Ectodermal cell (in vitro differentiated cells): ENCODE measurements around the gene ZMIZ1.

ENCODE experiments used
- H3K27ac ChIP-seq: 2 replicates; pipeline ENCODE4 v1.7.0; 2013; ENCODE audit warnings: mild to moderate bottlenecking, low read depth, low read length; ENCODE audit not compliant: insufficient read depth, poor library complexity, severe bottlenecking
- H3K27me3 ChIP-seq: 2 replicates; pipeline ENCODE4 v1.7.0; 2013; ENCODE audit warnings: mild to moderate bottlenecking, low read length; ENCODE audit not compliant: insufficient read depth, control insufficient read depth, poor library complexity, severe bottlenecking
- H3K36me3 ChIP-seq: one replicate; pipeline ENCODE4 v1.7.0; 2013; ENCODE audit warnings: low read length; ENCODE audit not compliant: control insufficient read depth, insufficient read depth
- H3K4me1 ChIP-seq: one replicate; pipeline ENCODE4 v1.7.0; 2013; ENCODE audit warnings: low read length; ENCODE audit not compliant: control insufficient read depth, insufficient read depth
- H3K4me3 ChIP-seq: 2 replicates; pipeline ENCODE4 v1.7.0; 2013; ENCODE audit warnings: low read depth, low read length, control low read depth; ENCODE audit not compliant: insufficient read depth
- H3K9me3 ChIP-seq: 2 replicates; pipeline ENCODE4 v1.7.0; 2013; ENCODE audit warnings: mild to moderate bottlenecking, low read length, moderate library complexity; ENCODE audit not compliant: control insufficient read depth
- WGBS, 2 experiments: methylation state at CpG; one replicate each; pipeline ENCODE4 v1.1.7; 2013; ENCODE audit warnings: missing lambda C conversion rate in 2 of 2; 5-methylcytosine and 5-hydroxymethylcytosine counted together

The ZMIZ1 gene

DNA sequence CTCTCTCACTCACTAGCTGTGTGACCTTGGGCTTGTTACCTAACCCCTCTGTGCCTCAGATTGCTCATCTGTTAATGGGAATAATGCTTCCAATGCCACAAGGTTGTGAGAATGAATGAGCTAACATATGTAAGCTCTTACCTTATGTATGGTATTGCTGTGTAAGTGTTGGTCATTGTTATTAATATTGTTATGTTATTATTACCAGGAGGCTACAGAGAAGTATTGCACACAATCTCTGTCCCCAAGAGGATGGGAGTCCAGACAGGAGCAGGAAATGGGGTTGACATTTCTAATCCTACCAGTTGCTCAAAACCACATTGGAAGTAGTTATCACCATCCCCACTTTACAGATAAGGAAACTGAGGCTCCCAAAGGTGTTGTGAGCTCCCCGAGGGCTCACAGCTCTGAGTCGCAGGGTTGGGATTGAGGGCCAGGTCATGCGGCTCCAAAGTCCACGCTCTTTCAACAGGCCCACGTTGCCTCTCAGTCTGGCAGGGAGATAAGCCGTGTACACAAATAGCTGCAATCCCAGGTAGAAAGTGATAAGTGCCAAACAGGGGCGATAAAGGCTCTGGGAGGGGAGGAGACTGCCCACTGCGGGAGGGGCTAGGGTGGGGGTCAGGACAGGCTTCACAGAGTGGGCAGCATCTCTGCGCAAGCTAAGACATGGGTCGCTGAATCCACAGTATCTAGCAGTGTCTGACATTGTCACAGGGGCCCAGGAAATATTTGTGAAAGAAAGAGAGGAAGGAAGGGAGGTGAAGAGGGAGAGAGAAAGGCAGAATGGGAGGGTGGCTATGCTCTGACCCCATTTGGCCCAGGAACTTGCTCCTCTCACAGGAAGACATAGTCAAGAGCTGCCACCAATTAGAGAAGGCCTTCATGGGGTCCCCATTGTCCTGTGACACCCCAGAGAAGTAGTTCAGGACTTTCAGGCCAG is 9.6 kb upstream of the ZMIZ1 start:
- H3K36me3 ChIP-seq: no peaks in the 10 kb centered on the region
- no peak overlapping the region for H3K4me3 ChIP-seq
- H3K27ac ChIP-seq: no peak overlapping the region
- no peaks in the 10 kb centered on the region for H3K27me3 ChIP-seq
- H3K9me3 ChIP-seq: no peaks in the 10 kb centered on the region
- 90% methylated on average over 10 of the region's 10 CpGs for WGBS, 2 experiments
- H3K4me1 ChIP-seq: peaks cover 21% of the 10 kb centered on the region

DNA sequence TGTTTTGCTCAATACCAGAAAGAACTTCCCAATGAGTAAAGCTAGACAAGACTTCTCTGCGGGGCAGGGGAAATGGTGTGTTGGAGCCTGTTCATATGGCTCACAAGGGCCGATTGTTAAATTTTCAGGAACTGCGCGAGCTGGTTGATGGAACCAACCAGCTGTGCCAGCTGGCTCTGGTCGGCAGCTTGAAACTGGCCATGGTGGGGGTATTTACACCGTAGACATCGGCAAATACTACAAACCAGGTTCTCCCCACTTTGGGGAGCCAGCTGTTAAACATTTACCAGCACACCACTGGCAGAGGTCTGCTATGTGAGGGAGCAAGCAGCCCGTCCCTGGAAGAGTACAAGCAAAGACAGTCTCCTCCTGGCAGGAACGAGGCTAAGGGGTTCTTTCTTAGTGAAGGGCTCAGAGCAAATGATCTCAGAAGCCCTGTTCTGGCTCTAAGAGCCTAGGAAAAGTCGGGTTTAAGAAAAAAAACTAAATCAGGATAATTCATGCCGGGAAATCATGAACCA is 8.8 kb upstream of the ZMIZ1 start:
- H3K4me1 ChIP-seq: peaks cover 21% of the 10 kb centered on the region
- WGBS, 2 experiments: 92 to 94% methylated on average over 11 of the region's 11 CpGs
- no peaks in the 10 kb centered on the region for H3K27me3 ChIP-seq
- no peaks in the 10 kb centered on the region for H3K9me3 ChIP-seq
- H3K36me3 ChIP-seq: no peaks in the 10 kb centered on the region
- no peak overlapping the region for H3K27ac ChIP-seq
- H3K4me3 ChIP-seq: no peak overlapping the region

DNA sequence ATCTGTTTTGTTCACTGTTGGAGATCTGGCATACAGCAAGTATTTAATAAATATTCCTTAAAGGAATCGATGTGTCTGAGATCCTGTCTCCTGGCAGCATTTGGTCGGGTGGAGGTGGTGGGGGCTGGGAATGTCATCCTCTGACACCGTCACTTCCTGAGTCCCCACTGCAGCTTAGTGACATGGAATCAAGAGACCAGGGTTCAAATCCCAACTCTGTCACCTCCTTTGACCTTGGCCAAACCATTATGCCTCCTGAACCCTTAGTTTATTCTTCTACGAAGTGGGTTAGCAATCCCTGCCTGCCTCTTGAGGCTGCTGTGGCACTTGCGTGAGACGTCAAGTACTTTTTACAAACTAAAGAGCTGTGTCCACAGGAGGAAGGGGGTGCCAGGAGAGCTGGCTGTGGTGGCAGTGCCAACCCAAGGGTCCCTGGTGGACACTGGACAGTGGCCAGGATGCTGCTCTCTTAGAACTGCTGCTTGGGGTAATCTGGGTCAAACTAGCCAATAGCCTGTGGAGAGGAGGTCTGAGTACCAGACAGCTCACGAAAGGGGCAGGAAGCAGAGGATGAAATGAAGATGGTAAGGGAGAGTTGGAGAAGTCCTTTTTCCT is 8.0 kb upstream of the ZMIZ1 start:
- Histone ChIP-seq H3K9me3 (no peaks in the 10 kb centered on the region), H3K4me3 (no peak overlapping the region), H3K36me3 (no peaks in the 10 kb centered on the region), H3K27ac (no peak overlapping the region), H3K4me1 (peaks cover 21% of the 10 kb centered on the region), H3K27me3 (no peaks in the 10 kb centered on the region)
- 90 to 92% methylated on average over 7 of the region's 7 CpGs for WGBS, 2 experiments

DNA sequence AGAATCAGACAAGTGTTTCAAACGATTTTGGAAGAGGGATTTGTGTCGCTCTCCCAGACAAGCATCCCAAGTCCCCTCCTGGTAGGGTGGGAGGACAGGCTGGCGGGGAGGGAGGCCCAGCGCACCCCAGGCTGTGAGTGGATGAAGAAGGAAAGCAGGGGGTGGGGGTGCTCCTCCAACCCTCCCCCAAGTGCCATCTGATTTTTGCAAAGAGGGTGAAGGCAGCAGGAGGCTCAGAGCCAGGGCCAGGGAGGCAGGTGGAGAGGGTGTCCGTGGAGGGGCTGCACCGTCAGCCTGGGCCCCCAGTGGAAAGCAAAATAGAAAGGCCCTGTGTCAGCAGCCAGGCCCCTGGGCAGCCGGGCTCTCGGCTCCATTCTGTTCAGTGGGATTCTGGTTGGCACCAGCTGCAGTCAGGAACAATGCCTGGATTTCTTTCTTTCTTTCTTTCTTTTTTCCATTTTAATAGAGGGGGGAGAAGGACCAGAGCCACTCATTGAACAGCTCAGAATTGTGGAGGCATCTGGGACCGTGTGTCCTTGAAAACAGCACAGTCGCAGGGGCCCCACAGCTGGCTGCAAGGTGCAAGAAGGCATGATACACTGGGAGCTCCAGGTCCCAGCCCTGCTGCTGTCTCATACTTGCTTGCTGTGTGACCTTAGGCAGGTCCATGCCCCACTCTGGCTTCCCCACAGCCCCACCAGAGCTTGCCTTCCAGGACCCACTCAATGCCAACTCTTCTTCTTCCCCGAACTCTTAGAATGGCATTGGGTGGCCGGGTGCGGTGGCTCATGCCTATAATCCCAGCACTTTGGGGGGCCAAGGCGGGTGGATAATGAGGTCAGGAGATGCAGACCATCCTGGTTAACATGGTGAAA is 7.1 kb upstream of the ZMIZ1 start:
- Histone ChIP-seq H3K9me3 (no peaks in the 10 kb centered on the region), H3K36me3 (no peaks in the 10 kb centered on the region), H3K4me3 (no peak overlapping the region), H3K27ac (no peak overlapping the region), H3K27me3 (no peaks in the 10 kb centered on the region), H3K4me1 (peaks cover 20% of the 10 kb centered on the region)
- WGBS, 2 experiments: 72 to 78% methylated on average over 14 of the region's 14 CpGs

DNA sequence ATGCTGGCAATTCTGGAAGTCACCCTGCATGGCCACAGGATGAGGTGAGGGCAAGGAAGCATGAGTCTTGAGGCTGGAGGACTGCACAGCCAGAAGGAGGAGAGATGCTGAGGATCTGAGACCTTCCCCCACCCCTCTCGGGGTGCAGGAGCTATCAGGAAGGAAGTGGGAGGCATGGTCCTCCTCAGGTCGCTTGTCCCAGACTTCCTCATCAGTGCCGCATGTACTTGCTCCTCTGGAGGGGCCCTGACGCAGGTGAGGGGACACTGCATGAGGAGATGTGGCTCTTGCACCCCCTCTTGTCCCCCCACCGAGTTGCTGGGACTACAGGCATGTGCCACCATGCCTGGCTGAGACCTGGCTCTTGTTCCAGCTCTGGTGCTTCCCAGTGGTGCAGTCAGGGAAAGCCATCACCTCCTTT is 5.7 kb upstream of the ZMIZ1 start:
- H3K36me3 ChIP-seq: no peaks in the 10 kb centered on the region
- peaks cover 8% of the 10 kb centered on the region for H3K27me3 ChIP-seq
- H3K4me1 ChIP-seq: peaks cover 12% of the 10 kb centered on the region
- WGBS, 2 experiments: 90 to 93% methylated on average over 5 of the region's 5 CpGs
- no peak overlapping the region for H3K27ac ChIP-seq
- H3K9me3 ChIP-seq: no peaks in the 10 kb centered on the region
- no peak overlapping the region for H3K4me3 ChIP-seq

DNA sequence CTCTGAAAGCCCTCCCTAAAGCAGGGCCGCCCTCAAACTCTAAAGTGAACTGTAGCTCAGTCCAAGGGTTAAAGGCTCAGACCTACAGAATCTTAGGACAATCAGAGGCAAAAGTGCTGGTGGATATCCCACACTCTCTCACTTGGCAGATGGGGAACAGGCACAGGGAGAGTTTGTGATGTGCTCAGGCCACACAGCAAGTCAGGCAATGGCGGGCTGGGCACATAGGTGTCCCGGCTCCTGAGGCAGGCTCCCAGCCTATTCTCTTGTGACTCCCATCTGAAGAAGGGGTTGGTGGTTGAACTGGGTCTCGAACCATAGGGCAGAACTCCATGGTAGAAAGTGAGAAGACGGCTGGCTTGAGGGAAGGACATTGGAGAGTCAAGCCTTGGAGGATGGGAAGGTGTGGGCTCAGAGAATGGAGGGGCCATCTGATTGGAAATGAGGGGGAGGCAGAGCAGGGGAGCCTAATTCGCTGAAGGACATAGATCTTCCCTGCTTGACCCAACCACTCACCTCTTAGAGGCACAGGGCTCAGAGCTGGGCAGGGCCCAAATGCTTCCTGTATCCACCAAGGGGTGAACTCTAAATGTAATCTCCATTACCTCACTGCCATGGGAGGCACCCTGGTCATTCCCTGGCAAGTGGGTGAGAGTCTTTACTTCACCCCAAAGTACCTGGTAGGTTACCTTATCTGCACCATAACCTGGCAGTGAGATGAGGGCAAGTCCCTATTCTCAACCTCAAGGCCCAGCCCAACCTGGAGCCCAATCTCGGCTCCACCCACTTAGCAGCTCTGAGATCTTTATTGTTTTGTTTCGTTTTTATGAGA is 4.9 kb upstream of the ZMIZ1 start:
- Histone ChIP-seq H3K4me1 (peaks cover 12% of the 10 kb centered on the region), H3K27me3 (peaks cover 11% of the 10 kb centered on the region), H3K9me3 (no peaks in the 10 kb centered on the region), H3K4me3 (no peak overlapping the region), H3K27ac (no peak overlapping the region), H3K36me3 (no peaks in the 10 kb centered on the region)
- WGBS, 2 experiments: 91 to 94% methylated on average over 8 of the region's 8 CpGs

DNA sequence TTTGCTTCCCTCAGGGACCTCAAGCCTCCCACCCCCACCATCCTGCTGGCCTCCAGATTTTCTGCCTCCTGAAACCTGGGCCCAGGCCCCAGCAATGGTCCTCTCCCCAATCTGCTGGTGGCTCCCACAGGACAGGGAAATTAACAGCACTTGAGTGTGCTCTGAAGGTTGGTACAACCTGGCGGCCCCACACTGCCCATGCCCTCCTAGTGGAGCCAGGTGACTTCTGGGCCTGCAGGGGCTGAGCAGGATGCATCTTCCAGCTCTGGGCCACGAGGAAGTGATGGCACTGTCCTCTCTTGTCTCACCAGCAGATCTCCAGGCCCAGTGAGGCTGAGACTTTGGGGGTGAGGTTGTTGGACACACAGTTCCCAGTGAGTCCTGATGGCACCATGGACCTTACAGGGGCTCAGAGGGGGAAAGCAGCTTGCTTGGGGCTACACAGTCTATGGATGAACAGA is 3.6 kb upstream of the ZMIZ1 start:
- H3K36me3 ChIP-seq: no peaks in the 10 kb centered on the region
- H3K9me3 ChIP-seq: no peaks in the 10 kb centered on the region
- no peak overlapping the region for H3K4me3 ChIP-seq
- peaks cover 11% of the 10 kb centered on the region for H3K27me3 ChIP-seq
- peaks cover 12% of the 10 kb centered on the region for H3K4me1 ChIP-seq
- no peak overlapping the region for H3K27ac ChIP-seq
- WGBS, 2 experiments: 92 to 96% methylated on average over 2 of the region's 2 CpGs

DNA sequence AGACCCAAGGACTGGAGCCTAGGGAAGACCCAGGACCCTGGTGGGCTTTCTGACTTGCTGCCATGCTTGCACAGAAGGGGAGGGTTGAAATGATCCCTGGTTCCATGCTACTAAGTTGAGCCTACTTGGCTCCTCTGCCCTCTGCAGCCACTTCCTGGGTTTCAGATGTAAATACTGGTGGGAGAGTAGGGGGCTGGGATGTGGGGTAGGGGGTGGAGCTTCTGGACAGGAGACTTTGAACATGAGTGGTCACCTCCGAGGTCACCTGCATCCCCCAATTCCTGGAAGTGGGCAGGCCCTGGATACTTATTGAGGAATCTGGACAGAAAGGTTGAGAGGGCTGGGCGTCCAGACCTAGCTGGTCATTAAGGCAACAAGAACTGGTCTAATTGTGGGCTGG is 2.9 kb upstream of the ZMIZ1 start:
- Histone ChIP-seq H3K4me1 (peaks cover 12% of the 10 kb centered on the region), H3K27ac (no peak overlapping the region), H3K36me3 (no peaks in the 10 kb centered on the region), H3K4me3 (no peak overlapping the region), H3K27me3 (peaks cover 11% of the 10 kb centered on the region), H3K9me3 (no peaks in the 10 kb centered on the region)
- WGBS, 2 experiments: 66 to 69% methylated on average over 2 of the region's 2 CpGs
